ENCODE data around the gene ST7L.
"Not testable (repeated sequence)": the region's sequence is repeated elsewhere in the genome, so short reads cannot be mapped to it uniquely, and the experiment has no call there.

ST7L gene

GRCh38 chr1:112488141-112488540, 130.8 kb downstream of the ST7L start:
- H3K4me1 ChIP-seq = no peaks in the 10 kb centered on the region
- no peaks in the 10 kb centered on the region for H4K20me1 ChIP-seq
- no peak for TF ChIP-seq Cebpa-rat (IDR thresholded peaks at IDR 0.05)
- no peaks in the 10 kb centered on the region for H3K27me3 ChIP-seq
- no peak overlapping the region for H3K4me2 ChIP-seq
- H3K27ac ChIP-seq = no peak overlapping the region
- H3K9ac ChIP-seq = no peak overlapping the region
- no peaks in the 10 kb centered on the region for H3K36me3 ChIP-seq
- no peak overlapping the region for H3K4me3 ChIP-seq
- H3K9me3 ChIP-seq (replicated peaks in 1 of 11) = no peaks in the 10 kb centered on the region

GRCh38 chr1:112487686-112488085, 131.3 kb downstream of the ST7L start:
- not testable (repeated sequence) for H3K27ac ChIP-seq; H3K4me2 ChIP-seq; H3K27me3 ChIP-seq; H3K36me3 ChIP-seq; H4K20me1 ChIP-seq; H3K4me3 ChIP-seq; H3K9ac ChIP-seq; H3K9me3 ChIP-seq (replicated peaks in 1 of 11); H3K4me1 ChIP-seq

- H3K9me3 ChIP-seq (replicated peaks in 1 of 11); H3K4me3 ChIP-seq; H3K9ac ChIP-seq; H3K4me1 ChIP-seq; H3K4me2 ChIP-seq; H4K20me1 ChIP-seq; H3K27me3 ChIP-seq; H3K36me3 ChIP-seq; H3K27ac ChIP-seq: not testable (repeated sequence)
These were observed 132.9 kb downstream of the ST7L start for GRCh38 chr1:112486063-112486462.

- TF ChIP-seq Cebpa-rat (IDR thresholded peaks at IDR 0.05) = no peak
- no peak overlapping the region for H3K27ac ChIP-seq
- peaks cover 0 to 9% (median 0%) of the 10 kb centered on the region in 11 experiments; a peak in 1 of 22 replicates for H3K36me3 ChIP-seq
- no peaks in the 10 kb centered on the region for H3K4me1 ChIP-seq
- H3K4me2 ChIP-seq = no peak overlapping the region
- H3K4me3 ChIP-seq = no peak overlapping the region
- H3K9me3 ChIP-seq (replicated peaks in 1 of 11) = peaks cover 30 to 52% (median 36%) of the 10 kb centered on the region in 11 experiments
- H3K9ac ChIP-seq = no peak overlapping the region
- no peaks in the 10 kb centered on the region for H3K27me3 ChIP-seq
- no peaks in the 10 kb centered on the region for H4K20me1 ChIP-seq
These were observed 140.6 kb downstream of the ST7L start for GRCh38 chr1:112478314-112478713.

- H3K9me3 ChIP-seq (replicated peaks in 1 of 11) = peaks cover 30 to 52% (median 36%) of the 10 kb centered on the region in 11 experiments
- no peaks in the 10 kb centered on the region for H4K20me1 ChIP-seq
- no peak overlapping the region for H3K27ac ChIP-seq
- H3K4me3 ChIP-seq = no peak overlapping the region
- no peak overlapping the region for H3K9ac ChIP-seq
- H3K4me2 ChIP-seq = no peak overlapping the region
- H3K36me3 ChIP-seq = peaks cover 0 to 9% (median 0%) of the 10 kb centered on the region in 11 experiments; a peak in 1 of 22 replicates
- no peak for TF ChIP-seq Cebpa-rat (IDR thresholded peaks at IDR 0.05)
- H3K4me1 ChIP-seq = no peaks in the 10 kb centered on the region
- H3K27me3 ChIP-seq = no peaks in the 10 kb centered on the region
These were observed 141.4 kb downstream of the ST7L start for GRCh38 chr1:112477550-112477949.
